GM21717 (cell line): Measurements from ENCODE around the gene ZNF629.

Source experiments
- ATAC-seq: cut with Tn5 transposase; IDR thresholded peaks from one replicate; pipeline ENCODE4 v1.9.1; 2021; ENCODE audit warnings: mild to moderate bottlenecking, moderate library complexity; ENCODE audit not compliant: unreplicated experiment

Gene ZNF629

DNA sequence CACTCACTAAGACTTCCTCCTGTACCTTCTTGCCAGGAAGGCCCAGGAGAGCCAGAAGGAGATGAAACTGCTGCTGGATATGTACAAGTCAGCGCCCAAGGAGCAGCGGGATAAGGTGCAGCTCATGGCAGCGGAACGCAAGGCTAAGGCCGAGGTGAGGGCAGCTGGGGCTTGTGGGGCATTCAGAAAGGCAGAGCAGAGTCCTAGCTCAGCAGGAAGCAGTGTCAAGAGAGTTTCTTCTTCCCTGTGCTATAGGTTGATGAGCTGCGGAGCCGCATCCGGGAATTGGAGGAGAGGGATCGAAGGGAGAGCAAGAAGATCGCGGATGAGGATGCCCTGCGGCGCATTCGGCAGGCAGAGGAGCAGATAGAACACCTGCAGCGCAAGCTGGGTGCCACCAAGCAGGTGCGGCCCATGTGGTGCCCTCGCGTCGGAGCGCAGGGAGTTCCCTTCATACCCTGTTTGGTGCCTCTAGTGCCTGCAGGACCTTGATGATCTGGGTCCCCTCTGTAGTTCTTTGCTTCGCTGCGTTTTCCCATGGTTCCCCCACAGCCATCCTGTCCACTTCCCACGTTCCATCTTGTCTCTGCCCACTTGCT is 18.3 kb downstream of the ZNF629 start:
- no peak for ATAC-seq

DNA sequence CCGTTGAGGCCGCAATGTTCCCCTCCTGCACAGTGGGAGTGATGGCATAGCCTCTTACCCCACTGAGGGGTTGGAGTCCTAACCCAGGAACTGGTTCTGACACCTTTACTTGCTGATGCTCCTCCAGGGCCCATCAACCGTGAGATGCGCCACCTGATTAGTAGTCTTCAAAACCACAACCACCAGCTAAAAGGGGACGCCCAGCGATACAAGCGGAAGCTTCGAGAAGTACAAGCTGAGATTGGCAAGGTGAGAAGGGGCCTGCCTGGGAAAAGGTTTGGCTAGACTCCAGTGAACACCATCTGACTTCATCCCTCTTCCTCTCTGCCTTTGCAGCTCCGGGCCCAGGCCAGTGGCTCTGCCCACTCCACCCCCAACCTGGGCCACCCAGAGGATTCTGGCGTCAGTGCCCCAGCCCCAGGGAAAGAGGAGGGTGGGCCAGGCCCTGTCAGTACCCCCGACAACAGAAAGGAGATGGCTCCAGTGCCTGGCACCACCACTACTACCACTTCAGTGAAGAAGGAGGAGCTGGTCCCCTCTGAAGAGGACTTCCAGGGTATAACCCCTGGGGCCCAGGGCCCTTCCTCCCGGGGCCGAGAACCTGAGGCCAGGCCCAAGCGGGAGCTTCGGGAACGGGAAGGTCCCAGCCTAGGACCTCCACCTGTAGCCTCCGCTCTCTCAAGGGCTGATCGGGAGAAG is 19.1 kb downstream of the ZNF629 start:
- no peak for ATAC-seq

DNA sequence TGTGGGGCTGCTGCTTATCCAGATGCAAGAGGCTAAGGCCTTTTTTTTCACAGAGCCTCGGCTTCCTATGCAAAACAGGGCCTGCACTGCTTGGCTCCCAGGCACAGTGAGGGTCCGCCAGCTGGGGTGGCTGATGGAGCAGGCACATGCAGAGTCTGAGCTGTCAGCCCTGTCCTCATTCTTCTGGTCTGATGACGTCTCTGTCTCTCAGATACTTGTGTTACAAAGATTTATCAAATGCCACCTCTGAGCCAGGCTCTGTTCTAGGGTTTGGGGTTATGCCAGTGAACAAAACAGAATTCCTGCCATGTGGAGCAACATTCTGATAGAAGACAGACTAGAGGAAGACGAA is 20.1 kb downstream of the ZNF629 start:
- ATAC-seq, result no peak

DNA sequence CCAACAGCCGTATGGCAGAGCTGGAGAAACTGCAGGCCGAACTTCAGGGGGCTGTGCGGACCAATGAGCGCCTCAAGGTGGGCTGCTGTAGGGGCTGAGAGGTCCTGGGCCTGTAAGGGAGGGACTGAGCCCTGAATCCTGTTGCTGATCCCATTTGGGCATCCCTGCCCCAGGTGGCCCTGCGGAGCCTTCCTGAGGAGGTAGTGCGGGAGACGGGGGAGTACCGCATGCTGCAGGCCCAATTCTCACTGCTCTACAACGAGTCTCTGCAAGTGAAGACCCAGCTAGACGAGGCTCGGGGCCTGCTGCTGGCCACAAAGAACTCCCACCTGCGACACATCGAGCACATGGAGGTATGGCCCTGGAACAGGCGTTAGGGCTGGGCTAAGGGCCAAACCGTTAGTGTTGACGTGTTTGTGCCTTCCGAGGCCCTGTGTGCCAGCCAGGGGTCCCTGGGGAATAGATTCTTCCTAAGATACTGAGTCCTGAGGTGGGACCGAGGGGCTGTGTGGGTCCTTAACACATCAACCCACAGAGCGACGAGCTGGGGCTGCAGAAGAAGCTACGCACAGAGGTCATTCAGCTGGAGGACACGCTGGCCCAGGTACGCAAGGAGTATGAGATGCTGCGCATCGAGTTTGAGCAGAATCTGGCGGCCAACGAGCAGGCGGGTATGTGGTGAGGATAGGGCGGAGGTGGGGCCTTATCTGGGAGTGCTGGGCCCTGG is 20.6 kb downstream of the ZNF629 start:
- no peak for ATAC-seq

GRCh38 chr16:30764816-30765465 is 22.1 kb downstream of the ZNF629 start:
- no peak for ATAC-seq

DNA sequence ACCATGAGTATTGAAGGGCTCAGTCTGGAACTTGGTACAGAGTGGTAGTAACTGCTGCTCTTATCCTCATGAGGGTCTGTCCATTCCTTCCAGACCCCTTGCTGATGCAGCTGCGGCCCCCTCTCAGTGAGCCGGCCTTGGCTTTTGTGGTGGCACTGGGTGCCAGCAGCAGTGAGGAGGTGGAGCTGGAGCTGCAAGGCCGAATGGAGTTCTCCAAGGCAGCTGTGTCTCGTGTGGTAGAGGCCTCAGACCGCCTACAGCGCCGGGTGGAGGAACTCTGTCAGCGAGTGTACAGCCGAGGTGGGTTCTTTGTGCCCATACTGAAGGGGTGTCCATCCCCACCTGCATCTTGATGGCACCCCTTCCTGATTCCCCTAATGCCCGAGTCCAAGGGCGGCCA is 22.9 kb downstream of the ZNF629 start:
- ATAC-seq, result no peak

DNA sequence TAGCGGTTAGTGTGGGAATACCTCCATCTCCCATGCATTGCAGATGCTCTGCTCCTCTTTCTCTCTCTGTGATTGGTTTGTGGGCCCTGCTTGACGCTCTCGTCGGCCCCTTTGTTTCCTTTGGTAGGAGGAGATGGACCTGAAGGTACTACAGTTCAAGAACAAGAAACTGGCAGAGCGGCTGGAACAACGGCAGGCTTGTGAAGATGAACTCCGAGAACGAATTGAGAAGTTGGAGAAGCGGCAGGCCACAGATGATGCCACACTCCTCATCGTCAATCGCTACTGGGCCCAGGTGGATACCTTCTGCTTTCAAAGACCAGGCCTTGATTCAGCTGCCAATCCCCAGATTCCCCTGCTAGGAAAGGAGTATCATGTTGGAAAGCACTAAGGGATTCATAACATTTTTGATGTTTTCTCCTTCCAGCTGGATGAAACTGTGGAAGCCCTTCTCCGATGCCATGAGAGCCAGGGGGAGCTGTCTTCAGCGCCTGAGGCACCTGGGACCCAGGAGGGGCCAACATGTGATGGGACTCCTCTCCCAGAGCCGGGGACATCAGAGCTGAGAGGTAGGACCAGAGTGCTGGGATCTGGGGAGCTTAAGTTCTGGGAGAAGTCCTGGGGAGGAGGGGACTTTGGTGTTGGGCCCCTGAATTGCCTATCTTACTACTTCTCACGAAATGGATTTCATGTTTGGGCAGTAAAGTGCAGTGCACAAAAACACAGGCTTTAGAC is 23.8 kb downstream of the ZNF629 start:
- no peak for ATAC-seq

DNA sequence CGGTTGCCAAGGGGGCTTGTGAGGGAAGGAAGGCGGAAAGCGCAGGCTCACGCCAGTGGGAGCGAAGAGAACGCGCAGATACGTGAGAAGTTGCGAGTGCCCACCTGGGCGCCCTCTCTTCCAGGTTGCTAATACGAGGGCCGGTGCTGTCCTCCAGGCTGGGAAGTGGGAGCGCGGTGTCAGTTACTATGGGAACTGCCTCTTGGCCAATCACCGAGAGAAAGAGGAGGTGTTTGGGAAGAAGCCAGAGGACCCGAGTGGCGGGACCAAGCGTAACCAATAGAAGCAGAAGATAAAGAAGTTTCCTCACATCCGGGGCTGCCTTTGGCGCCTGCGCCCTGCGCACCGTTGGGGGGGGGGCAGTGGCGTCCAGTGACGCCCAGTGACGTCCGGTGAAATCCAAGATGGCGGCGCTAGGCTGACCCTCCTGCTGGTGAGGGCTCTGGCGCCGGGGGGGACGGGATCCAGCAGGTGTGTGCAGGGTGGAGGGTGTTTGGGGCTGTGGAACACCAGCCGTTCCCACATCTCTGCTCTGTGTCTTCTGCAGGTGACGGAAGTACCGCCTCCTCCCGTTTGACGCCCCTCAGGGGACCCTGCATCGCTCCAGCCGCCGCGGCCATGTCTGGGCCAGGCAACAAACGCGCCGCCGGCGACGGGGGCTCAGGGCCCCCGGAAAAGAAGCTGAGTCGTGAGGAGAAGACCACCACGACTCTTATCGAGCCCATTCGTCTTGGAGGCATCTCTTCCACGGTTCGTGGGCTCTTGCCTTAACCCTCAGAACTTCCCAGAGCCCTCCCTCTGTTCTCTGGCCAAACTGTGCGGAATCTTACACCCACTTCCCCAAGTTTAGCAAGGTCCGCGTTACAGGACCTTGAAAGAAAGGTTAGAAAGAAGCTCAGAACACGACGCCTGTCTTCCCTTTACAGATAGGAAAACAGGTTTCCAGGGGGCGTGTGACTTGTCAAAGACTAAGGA is 24.8 kb downstream of the ZNF629 start, which contains the start of the genes CFAP119 and RNF40:
TSS of gene CFAP119 (minus strand) at position 135 of the 975 bp plus-strand sequence. CDS start 314 bp downstream, outside the sequence.
TSS of gene RNF40 (plus strand) at position 395 of the 975 bp plus-strand sequence. CDS start at position 619, 224 bp downstream.
- ATAC-seq, result peak; percentile 71

GRCh38 chr16:30761427-30761927 is 25.5 kb downstream of the ZNF629 start:
- peak; percentile 19 for ATAC-seq

DNA sequence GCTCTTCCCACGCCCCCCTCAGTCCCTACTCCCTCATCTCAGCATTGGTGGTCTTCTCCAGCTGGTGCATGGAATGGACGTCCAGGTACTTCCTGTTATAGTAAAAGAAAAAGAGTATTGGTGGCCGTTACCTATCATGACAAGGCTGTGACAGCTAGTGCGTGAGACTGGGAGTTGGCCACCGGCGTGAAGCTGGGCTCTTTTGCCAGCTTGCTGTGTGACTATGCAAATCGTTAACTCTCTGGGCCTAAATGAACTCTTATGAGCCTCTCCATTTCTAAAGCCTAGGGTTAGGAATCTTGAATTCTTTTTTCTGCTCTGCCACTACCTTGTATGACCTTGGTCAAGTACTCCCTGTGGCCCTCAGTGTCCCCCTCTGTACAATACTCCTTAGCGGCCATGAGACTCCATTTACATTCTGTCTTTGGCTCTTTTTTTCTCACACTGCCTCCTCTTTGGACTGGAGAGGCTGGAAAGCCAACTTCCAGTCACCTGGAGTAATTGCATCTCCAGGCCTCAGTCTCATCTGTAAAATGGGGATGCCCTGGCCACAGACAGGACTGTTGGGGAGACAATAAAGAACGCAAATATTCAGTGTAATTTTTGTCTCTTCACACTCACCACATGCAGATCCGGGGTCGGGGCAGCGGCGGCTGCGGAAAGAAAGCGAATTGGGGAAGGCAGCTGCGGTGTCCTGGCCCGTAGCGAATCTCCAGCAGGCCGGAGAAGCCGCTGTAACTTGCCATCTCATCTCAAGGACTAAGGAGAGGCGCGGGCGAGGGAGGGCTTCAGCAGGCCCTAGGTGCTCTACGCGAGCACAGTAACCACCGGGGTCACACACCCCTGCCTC is 26.2 kb downstream of the ZNF629 start:
- no peak for ATAC-seq

DNA sequence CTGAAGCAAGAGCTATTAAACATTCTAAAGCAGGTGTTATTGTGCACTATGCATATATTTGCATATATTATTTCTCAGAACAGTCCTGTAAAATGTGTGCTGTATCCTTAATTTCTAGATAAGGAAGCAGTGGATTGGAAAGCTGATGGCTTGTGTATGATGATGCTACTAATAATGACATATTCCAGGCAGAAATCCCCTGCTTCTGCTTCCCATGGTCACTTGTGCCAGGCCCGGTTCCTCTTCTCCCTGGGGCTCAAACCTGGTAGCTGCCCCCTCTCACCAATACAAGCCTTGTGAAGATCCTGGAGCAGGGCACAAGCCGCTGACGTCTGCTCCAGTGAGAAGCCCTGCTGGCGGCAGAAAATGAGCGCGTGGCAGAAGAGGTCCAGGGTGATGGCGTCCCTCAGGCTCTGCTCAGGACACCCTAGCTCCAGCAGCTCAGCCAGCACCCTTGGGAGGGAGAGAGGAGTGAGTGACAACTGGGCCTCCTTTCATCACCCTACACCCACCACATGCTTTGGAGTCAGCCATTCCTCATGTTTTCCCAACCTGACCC is 26.9 kb downstream of the ZNF629 start:
- ATAC-seq, result no peak

DNA sequence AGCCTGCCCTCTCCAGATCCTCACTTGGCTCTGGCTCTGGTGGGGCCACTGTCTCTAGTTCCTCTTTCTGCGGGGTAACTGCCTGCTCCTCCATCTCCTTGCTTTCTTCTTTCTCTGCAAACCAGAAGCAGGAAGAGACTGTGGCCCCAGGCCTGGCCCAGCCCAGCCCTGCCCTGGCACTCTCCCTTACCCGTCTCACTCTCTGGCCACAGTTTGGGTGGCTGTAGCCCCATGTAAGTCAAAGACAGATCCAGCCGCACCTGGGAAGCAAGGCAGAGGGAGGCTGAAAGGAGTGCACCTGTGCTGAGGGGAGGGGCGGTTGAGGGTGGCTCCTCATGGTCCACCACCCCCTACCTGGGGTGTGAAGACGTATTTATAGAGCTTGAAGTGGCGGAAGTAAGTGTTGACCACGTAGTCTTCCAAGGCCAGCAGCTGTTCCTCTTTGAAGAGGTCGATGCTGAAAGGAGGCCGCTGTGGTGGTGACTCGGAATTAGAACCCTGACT is 28.0 kb downstream of the ZNF629 start:
- no peak for ATAC-seq

DNA sequence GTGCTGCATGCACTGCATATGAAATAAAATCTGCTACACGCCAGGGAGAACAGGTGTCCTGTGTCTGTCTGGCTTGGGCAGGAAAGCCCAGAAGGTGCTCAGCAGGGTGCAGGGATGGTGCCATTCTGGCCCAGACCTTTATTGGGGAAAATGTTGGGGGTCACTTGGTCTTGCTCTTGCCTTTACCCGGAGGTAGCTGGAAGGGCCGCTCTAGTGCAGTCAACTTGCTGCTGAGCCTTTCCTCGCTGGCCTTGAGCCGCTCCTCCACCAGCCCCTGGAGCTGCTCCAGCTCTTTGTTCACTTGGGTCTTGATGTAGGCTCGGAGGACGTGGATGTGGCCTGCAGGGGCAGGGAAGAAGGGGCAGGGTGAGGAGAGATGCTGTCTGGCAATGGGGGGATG is 29.7 kb downstream of the ZNF629 start:
- ATAC-seq, result no peak

GRCh38 chr16:30756781-30757100 is 30.3 kb downstream of the ZNF629 start:
- no peak for ATAC-seq

- ATAC-seq, result no peak
Measured at GRCh38 chr16:30755955-30756780, 30.8 kb downstream of the ZNF629 start.

DNA sequence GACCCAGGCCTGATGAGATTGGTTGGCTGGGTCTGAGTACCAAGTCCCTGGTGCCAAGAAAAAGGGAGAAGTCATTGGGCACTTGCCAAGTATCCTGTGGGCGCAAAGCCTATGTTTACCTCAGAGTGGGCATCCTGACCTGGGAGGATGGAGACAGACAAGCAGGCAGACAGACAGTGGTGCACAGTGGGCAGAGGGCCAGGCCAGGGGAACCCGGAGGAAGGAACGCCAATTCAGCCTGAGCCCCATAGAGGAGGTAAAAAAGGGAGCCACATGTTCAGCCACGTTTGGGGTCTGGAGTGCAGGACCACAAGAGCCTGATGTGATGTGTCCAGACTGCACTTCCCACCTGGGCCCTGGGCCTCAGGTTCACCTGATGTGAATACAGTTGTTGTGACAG is 33.4 kb downstream of the ZNF629 start:
- ATAC-seq, result no peak

DNA sequence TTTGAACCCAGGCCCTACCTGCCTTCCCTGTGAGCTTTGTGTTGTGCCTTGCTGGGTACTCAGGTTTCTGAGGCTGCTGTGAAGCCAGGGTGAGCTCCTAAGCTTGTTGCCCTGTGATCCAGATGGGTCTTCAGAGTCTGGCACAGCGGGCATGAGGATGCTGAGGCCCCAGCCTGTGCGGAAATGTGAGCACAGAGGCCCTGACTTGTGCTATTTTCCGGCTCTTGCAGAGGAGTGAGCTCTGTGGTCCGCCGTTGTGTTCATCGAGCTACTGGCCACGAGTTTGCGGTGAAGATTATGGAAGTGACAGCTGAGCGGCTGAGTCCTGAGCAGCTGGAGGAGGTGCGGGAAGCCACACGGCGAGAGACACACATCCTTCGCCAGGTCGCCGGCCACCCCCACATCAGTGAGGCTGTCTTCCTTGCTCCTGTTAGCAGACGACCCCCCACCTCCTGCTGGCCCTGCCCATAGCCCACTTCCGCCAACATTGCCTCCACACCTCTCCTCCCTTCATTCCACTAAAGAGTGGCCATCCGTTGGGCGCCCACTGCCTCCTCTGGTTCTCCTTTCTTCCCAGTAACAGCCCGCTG is 36.0 kb downstream of the ZNF629 start:
- no peak for ATAC-seq
